Ishikawa (cell line): ENCODE measurements around the gene HNRNPL.

Experiments
- CEBPB ChIP-seq: IDR thresholded peaks from 2 replicates; pipeline ENCODE4 v1.6.1; 2012
- CREB1 ChIP-seq: IDR thresholded peaks from 2 replicates; pipeline ENCODE4 v1.6.1; 2012; ENCODE audit warnings: low read depth
- EGR1 ChIP-seq: IDR thresholded peaks from 2 replicates; pipeline ENCODE4 v1.6.1; 2012
- EP300 ChIP-seq: IDR thresholded peaks from 2 replicates; pipeline ENCODE4 v1.6.1; 2012; ENCODE audit warnings: borderline replicate concordance
- FOXM1 ChIP-seq: IDR thresholded peaks from 2 replicates; pipeline ENCODE4 v1.6.1; 2012; ENCODE audit warnings: low read depth, borderline replicate concordance
- NFIC ChIP-seq: IDR thresholded peaks from 2 replicates; pipeline ENCODE4 v1.6.1; 2012
- RAD21 ChIP-seq: IDR thresholded peaks from 2 replicates; pipeline ENCODE4 v1.6.1; 2012; ENCODE audit warnings: low read depth
- TAF1 ChIP-seq: IDR thresholded peaks from 2 replicates; pipeline ENCODE4 v1.6.1; 2012; ENCODE audit warnings: low read depth, mild to moderate bottlenecking
- TEAD4 ChIP-seq: IDR thresholded peaks from 2 replicates; pipeline ENCODE4 v1.6.1; 2012
- YY1 ChIP-seq: IDR thresholded peaks from 2 replicates; pipeline ENCODE4 v1.6.1; 2012; ENCODE audit warnings: low read depth
- ZBTB7A ChIP-seq: IDR thresholded peaks from 2 replicates; pipeline ENCODE4 v1.6.1; 2012; ENCODE audit warnings: low read depth
- TF ChIP-seq, protein P1 (sequence below): IDR thresholded peaks from 2 replicates; pipeline ENCODE4 v1.6.1; 2012; ENCODE audit warnings: low read depth, mild to moderate bottlenecking
- TF ChIP-seq, protein P2 (sequence below): IDR thresholded peaks from 2 replicates; pipeline ENCODE4 v1.6.1; 2012
- TF ChIP-seq, protein P3 (sequence below): IDR thresholded peaks from 2 replicates; pipeline ENCODE4 v1.6.1; 2012

DNA sequence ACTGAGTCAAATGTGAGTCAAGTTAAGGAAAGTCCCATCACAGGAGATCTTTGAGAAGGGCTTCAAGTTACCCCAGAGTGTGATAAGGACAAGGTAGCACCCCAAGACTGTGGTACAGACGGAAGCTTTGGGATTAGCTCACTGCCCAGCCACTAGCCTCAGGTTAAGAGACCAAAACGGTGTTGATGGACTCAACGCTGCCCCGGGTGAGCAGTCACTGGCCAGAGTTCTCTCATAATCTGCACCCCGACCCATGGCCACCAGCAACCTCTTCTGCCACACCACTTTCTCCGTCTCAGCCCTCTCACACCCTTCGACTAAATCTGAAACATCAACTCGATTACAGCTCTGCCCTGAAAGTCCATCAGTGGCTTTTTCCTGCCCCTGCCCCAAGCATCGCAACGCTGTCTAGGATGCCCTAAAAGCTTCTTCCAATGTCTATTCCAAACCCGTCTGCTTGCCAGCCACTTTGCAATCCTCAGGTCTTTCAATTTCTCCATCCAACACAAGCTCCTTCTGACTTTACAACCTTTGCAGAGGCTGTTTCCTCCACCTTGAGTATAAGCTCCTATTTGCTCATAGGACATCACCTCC is 5.6 kb downstream of the HNRNPL start:
- TF ChIP-seq CEBPB (no peak), CREB1 (no peak), TEAD4 (no peak), RAD21 (no peak), NFIC (no peak), ZBTB7A (no peak), YY1 (no peak), EGR1 (no peak), EP300 (no peak), TAF1 (no peak), FOXM1 (no peak)
- TF ChIP-seq, protein P1, sequence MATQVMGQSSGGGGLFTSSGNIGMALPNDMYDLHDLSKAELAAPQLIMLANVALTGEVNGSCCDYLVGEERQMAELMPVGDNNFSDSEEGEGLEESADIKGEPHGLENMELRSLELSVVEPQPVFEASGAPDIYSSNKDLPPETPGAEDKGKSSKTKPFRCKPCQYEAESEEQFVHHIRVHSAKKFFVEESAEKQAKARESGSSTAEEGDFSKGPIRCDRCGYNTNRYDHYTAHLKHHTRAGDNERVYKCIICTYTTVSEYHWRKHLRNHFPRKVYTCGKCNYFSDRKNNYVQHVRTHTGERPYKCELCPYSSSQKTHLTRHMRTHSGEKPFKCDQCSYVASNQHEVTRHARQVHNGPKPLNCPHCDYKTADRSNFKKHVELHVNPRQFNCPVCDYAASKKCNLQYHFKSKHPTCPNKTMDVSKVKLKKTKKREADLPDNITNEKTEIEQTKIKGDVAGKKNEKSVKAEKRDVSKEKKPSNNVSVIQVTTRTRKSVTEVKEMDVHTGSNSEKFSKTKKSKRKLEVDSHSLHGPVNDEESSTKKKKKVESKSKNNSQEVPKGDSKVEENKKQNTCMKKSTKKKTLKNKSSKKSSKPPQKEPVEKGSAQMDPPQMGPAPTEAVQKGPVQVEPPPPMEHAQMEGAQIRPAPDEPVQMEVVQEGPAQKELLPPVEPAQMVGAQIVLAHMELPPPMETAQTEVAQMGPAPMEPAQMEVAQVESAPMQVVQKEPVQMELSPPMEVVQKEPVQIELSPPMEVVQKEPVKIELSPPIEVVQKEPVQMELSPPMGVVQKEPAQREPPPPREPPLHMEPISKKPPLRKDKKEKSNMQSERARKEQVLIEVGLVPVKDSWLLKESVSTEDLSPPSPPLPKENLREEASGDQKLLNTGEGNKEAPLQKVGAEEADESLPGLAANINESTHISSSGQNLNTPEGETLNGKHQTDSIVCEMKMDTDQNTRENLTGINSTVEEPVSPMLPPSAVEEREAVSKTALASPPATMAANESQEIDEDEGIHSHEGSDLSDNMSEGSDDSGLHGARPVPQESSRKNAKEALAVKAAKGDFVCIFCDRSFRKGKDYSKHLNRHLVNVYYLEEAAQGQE, result no peak
- TF ChIP-seq, protein P2, sequence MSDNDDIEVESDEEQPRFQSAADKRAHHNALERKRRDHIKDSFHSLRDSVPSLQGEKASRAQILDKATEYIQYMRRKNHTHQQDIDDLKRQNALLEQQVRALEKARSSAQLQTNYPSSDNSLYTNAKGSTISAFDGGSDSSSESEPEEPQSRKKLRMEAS, result no peak
- TF ChIP-seq, protein P3, sequence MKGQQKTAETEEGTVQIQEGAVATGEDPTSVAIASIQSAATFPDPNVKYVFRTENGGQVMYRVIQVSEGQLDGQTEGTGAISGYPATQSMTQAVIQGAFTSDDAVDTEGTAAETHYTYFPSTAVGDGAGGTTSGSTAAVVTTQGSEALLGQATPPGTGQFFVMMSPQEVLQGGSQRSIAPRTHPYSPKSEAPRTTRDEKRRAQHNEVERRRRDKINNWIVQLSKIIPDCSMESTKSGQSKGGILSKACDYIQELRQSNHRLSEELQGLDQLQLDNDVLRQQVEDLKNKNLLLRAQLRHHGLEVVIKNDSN, result no peak
